Activated CD8-positive, alpha-beta memory T cell treated with anti-CD3 and anti-CD28 coated beads, Interleukin-2, amount 10 ng/mL, durations not matched to agents 7 days and 5 days (primary cell): ENCODE results near the gene NTN3. TPM values are rescaled to one million over a fixed set of nuclear protein-coding genes. Genes with fewer than 3 reads are reported as not detected.

Source experiments
- ATAC-seq: fragments of 150-1000 bp; cut with Tn5 transposase; one replicate; pipeline ENCODE4 v1.10.0; 2021; ENCODE audit warnings: moderate library complexity
- CTCF ChIA-PET: fragments of 350-600 bp; sonication (Branson Sonifier 250); formaldehyde crosslinking; loops from one replicate; lab custom pipeline; 2021; ENCODE audit warnings: antibody characterized with exemption; lab: Charles Lee
- DNase-seq: peaks from one replicate; pipeline ENCODE4 v3.0.0-alpha.2; 2020
- H3K27ac Mint-ChIP-seq: one replicate; pipeline ENCODE4 v1.8.0; 2021; ENCODE audit warnings: mild to moderate bottlenecking, mixed read lengths
- H3K27me3 Mint-ChIP-seq: one replicate; pipeline ENCODE4 v1.8.0; 2021; ENCODE audit warnings: mixed read lengths
- H3K36me3 Mint-ChIP-seq: one replicate; pipeline ENCODE4 v1.8.0; 2021; ENCODE audit warnings: mild to moderate bottlenecking, mixed read lengths
- H3K4me1 Mint-ChIP-seq: one replicate; pipeline ENCODE4 v1.8.0; 2021; ENCODE audit warnings: mixed read lengths
- H3K4me3 Mint-ChIP-seq: one replicate; pipeline ENCODE4 v1.8.0; 2021; ENCODE audit warnings: mild to moderate bottlenecking, moderate library complexity, mixed read lengths
- H3K9me3 Mint-ChIP-seq: one replicate; pipeline ENCODE4 v1.8.0; 2022; ENCODE audit warnings: low read depth, mixed read lengths
- total RNA-seq, 2 experiments: library from RNA; stranded (reverse); gene quantifications; one replicate each; pipeline ENCODE4 v1.2.3, GENCODE V29; 2021

NTN3 gene
- total RNA-seq, 2 experiments from 2014 or later = not detected

- H3K36me3 Mint-ChIP-seq = peaks cover 4% of the 10 kb centered on the region
- peak within 1 kb of the TSS; percentile 97 for H3K27ac Mint-ChIP-seq
- H3K4me3 Mint-ChIP-seq = peak within 1 kb of the TSS; percentile 90
- ATAC-seq (peak; percentile 89), DNase-seq (peak; percentile 93)
- H3K4me1 Mint-ChIP-seq = peaks cover 49% of the 10 kb centered on the region
- H3K9me3 Mint-ChIP-seq = no peaks in the 10 kb centered on the region
- CTCF ChIA-PET = interaction anchor here (0.6 to 2.4 kb wide), 7 partner anchors 10 to 413 kb away, joined by 3 to 13 read pairs (median 3); partner anchors contain the start of gene CCNF
- H3K27me3 Mint-ChIP-seq = no peaks in the 10 kb centered on the region
Observed at GRCh38 chr16:2513405-2514332, 42.6 kb downstream of the NTN3 start, which contains the start of gene ATP6V0C. ATP6V0C (plus strand) TSS chr16:2513952; CDS start chr16:2514104, 152 bp downstream.

- Mint-ChIP-seq H3K36me3 (peaks cover 5% of the 10 kb centered on the region), H3K27ac (peak overlapping the region; percentile 97), H3K9me3 (no peaks in the 10 kb centered on the region), H3K4me1 (peaks cover 55% of the 10 kb centered on the region), H3K4me3 (peak overlapping the region; percentile 90), H3K27me3 (no peaks in the 10 kb centered on the region)
- CTCF ChIA-PET = interaction anchor here (0.7 to 2.4 kb wide), 5 partner anchors 11 to 262 kb away, joined by 3 to 13 read pairs (median 4); no protein-coding TSS in a partner anchor
- ATAC-seq (peak; percentile 3), DNase-seq (peak; percentile 66)
Observed at GRCh38 chr16:2514333-2515179, 43.5 kb downstream of the NTN3 start.

- CTCF ChIA-PET = interaction anchor here (0.7 to 2.4 kb wide), 2 partner anchors 14 to 18 kb away, joined by 4 to 13 read pairs; no protein-coding TSS in a partner anchor
- Mint-ChIP-seq H3K4me3 (peak overlapping the region; percentile 90), H3K9me3 (no peaks in the 10 kb centered on the region), H3K36me3 (peaks cover 9% of the 10 kb centered on the region), H3K4me1 (peaks cover 54% of the 10 kb centered on the region), H3K27me3 (no peaks in the 10 kb centered on the region), H3K27ac (peak overlapping the region; percentile 97)
- DNase-seq = no peak
- ATAC-seq = no peak
Observed at GRCh38 chr16:2515180-2515851, 44.2 kb downstream of the NTN3 start.

GRCh38 chr16:2516391-2517240 lies 45.5 kb downstream of the NTN3 start:
- ATAC-seq (no peak), DNase-seq (no peak)
- Mint-ChIP-seq H3K4me3 (peak overlapping the region; percentile 36), H3K9me3 (no peaks in the 10 kb centered on the region), H3K36me3 (peaks cover 9% of the 10 kb centered on the region), H3K27me3 (no peaks in the 10 kb centered on the region), H3K4me1 (peaks cover 62% of the 10 kb centered on the region), H3K27ac (peak overlapping the region; percentile 76)
- CTCF ChIA-PET = no interaction called here

GRCh38 chr16:2517954-2518605 lies 47.0 kb downstream of the NTN3 start:
- no peak for ATAC-seq
- no peak for DNase-seq
- no peaks in the 10 kb centered on the region for H3K27me3 Mint-ChIP-seq
- H3K36me3 Mint-ChIP-seq = peaks cover 9% of the 10 kb centered on the region
- H3K9me3 Mint-ChIP-seq = no peaks in the 10 kb centered on the region
- peaks cover 55% of the 10 kb centered on the region for H3K4me1 Mint-ChIP-seq
- peak overlapping the region; percentile 24 for H3K27ac Mint-ChIP-seq
- H3K4me3 Mint-ChIP-seq = no peak overlapping the region
- CTCF ChIA-PET = interaction anchor here (1.7 kb wide), 1 partner anchor 17 kb away, joined by 7 read pairs; no protein-coding TSS in a partner anchor

GRCh38 chr16:2518823-2519710 lies 48.0 kb downstream of the NTN3 start:
- CTCF ChIA-PET = interaction anchor here (1.7 kb wide), 1 partner anchor 18 kb away, joined by 7 read pairs; no protein-coding TSS in a partner anchor
- Mint-ChIP-seq H3K4me3 (peak overlapping the region; percentile 82), H3K4me1 (peaks cover 52% of the 10 kb centered on the region), H3K36me3 (peaks cover 9% of the 10 kb centered on the region), H3K9me3 (no peaks in the 10 kb centered on the region), H3K27ac (peak overlapping the region; percentile 84), H3K27me3 (no peaks in the 10 kb centered on the region)
- DNase-seq (no peak), ATAC-seq (no peak)

GRCh38 chr16:2519711-2520080 lies 48.6 kb downstream of the NTN3 start:
- peak overlapping the region; percentile 82 for H3K4me3 Mint-ChIP-seq
- H3K9me3 Mint-ChIP-seq = no peaks in the 10 kb centered on the region
- H3K27me3 Mint-ChIP-seq = no peaks in the 10 kb centered on the region
- peak overlapping the region; percentile 84 for H3K27ac Mint-ChIP-seq
- peaks cover 50% of the 10 kb centered on the region for H3K4me1 Mint-ChIP-seq
- CTCF ChIA-PET = interaction anchor here (1.5 to 1.6 kb wide), 2 partner anchors 18 to 89 kb away, joined by 6 read pairs; no protein-coding TSS in a partner anchor
- DNase-seq (no peak), ATAC-seq (no peak)
- peaks cover 10% of the 10 kb centered on the region for H3K36me3 Mint-ChIP-seq

- peak within 1 kb of the TSS; percentile 82 for H3K4me3 Mint-ChIP-seq
- no peaks in the 10 kb centered on the region for H3K9me3 Mint-ChIP-seq
- DNase-seq (peak; percentile 92), ATAC-seq (peak; percentile 64)
- peaks cover 46% of the 10 kb centered on the region for H3K4me1 Mint-ChIP-seq
- peaks cover 12% of the 10 kb centered on the region for H3K36me3 Mint-ChIP-seq
- CTCF ChIA-PET = interaction anchor here (0.8 to 1.6 kb wide), 4 partner anchors 11 to 90 kb away, joined by 3 to 7 read pairs (median 6); partner anchors contain the start of gene CEMP1
- H3K27ac Mint-ChIP-seq = peak within 1 kb of the TSS; percentile 95
- H3K27me3 Mint-ChIP-seq = no peaks in the 10 kb centered on the region
Observed at GRCh38 chr16:2520097-2520783, 49.1 kb downstream of the NTN3 start, which contains the start of gene AMDHD2. AMDHD2 (plus strand) TSS chr16:2520371; CDS start chr16:2520459, 88 bp downstream.

GRCh38 chr16:2520784-2521531 lies 49.9 kb downstream of the NTN3 start:
- ATAC-seq (peak; percentile 56), DNase-seq (peak; percentile 81)
- CTCF ChIA-PET = interaction anchor here (0.8 to 1.6 kb wide), 4 partner anchors 10 to 91 kb away, joined by 3 to 7 read pairs (median 6); partner anchors contain the start of gene CEMP1
- peaks cover 14% of the 10 kb centered on the region for H3K36me3 Mint-ChIP-seq
- H3K4me1 Mint-ChIP-seq = peaks cover 38% of the 10 kb centered on the region
- peak overlapping the region; percentile 95 for H3K27ac Mint-ChIP-seq
- H3K9me3 Mint-ChIP-seq = no peaks in the 10 kb centered on the region
- H3K4me3 Mint-ChIP-seq = peak overlapping the region; percentile 82
- H3K27me3 Mint-ChIP-seq = no peaks in the 10 kb centered on the region
